SH-SY5Y (cell line): ENCODE data around the gene RAVER2.

Experiments
- GATA2 ChIP-seq: IDR thresholded peaks from 2 replicates; pipeline ENCODE4 v1.6.1; 2011; ENCODE audit warnings: mild to moderate bottlenecking, low read depth, low read length
- GATA3 ChIP-seq: IDR thresholded peaks from 2 replicates; pipeline ENCODE4 v1.6.1; 2011; ENCODE audit warnings: low read depth, mild to moderate bottlenecking, low read length, moderate library complexity

DNA sequence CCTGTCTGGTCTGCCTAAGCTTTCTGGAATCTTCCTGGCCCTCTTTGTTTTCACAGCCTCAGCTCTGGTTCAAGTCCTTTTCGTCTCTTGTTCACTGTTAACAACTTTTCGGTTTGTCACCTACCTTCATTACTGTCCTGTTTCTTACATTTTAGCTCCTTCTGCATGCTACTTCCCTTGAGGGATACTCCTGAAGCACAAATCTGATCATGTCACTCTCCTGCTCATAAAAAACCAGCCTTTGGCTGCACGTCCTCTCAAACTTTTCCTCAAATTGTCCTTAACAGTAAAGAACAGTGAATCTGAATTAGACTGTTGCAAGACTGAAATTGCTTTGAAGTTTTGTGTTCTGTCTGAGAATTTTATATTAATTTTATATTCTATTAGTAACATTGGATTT is 3.3 kb downstream of the RAVER2 start:
- TF ChIP-seq GATA2 (no peak), GATA3 (no peak)
